ENCODE data around the gene CPSF4L.

- TF ChIP-seq CTCF (IDR thresholded peaks at IDR 0.05; ENCODE audit: extremely low read depth in 1 of 2, insufficient read depth in 1 of 2, low read depth in 1 of 2, low read length in 2 of 2) (no peak), POLR2A (IDR thresholded peaks at IDR 0.05; ENCODE audit: low read depth, low read length) (no peak)
These were observed 25.2 kb upstream of the CPSF4L start for GRCh38 chr17:73286863-73287296.

Data from endothelial cell of umbilical vein (primary cell).